B cell (primary cell): ENCODE results near the gene A2ML1.

Source experiments
- EZH2 ChIP-seq: IDR thresholded peaks from 2 replicates; pipeline ENCODE4 v1.6.1; 2012; ENCODE audit warnings: borderline replicate concordance, low read depth, mild to moderate bottlenecking, moderate library complexity, low read length; ENCODE audit not compliant: insufficient read depth, poor library complexity, severe bottlenecking
- TF ChIP-seq, protein P1 (sequence below): fragments of 200-600 bp; IDR thresholded peaks from one replicate; pipeline ENCODE4 v1.8.0; 2022; ENCODE audit warnings: antibody characterized with exemption, mild to moderate bottlenecking

DNA sequence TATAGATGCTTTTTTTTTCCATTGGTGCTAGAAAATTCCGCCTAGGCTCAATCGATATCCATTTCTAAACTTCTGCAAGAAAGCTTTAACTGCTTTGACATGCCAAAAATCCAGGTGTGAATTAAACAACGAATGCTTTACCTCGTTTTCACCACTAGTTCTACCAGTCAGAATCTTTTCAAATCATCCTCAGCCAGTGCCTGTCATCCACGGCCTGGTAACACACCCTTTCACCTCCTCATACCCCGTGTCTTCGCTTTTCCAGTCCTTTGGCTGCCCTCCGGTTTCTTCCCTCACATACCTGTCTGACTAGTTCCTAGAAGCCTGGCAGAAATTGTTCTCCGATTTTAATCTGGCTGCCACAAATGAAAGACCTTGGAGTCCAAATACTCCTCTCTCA lies 90.5 kb downstream of the A2ML1 start:
- TF ChIP-seq, protein P1, sequence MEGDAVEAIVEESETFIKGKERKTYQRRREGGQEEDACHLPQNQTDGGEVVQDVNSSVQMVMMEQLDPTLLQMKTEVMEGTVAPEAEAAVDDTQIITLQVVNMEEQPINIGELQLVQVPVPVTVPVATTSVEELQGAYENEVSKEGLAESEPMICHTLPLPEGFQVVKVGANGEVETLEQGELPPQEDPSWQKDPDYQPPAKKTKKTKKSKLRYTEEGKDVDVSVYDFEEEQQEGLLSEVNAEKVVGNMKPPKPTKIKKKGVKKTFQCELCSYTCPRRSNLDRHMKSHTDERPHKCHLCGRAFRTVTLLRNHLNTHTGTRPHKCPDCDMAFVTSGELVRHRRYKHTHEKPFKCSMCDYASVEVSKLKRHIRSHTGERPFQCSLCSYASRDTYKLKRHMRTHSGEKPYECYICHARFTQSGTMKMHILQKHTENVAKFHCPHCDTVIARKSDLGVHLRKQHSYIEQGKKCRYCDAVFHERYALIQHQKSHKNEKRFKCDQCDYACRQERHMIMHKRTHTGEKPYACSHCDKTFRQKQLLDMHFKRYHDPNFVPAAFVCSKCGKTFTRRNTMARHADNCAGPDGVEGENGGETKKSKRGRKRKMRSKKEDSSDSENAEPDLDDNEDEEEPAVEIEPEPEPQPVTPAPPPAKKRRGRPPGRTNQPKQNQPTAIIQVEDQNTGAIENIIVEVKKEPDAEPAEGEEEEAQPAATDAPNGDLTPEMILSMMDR = peak; percentile 49
- no peak for TF ChIP-seq EZH2
